ENCODE results near the gene ZSWIM5. TPM values are rescaled to one million over a fixed set of nuclear protein-coding genes. Genes with fewer than 3 reads are reported as not detected.

ZSWIM5 gene
- total RNA-seq, 2 donors from 2014 or later = 8.8 to 12.3 TPM

- Mint-ChIP-seq H3K4me3 (no peak overlapping the region), H3K36me3 (ENCODE audit: low read depth) (peaks cover 48% of the 10 kb centered on the region)
- no peaks in the 10 kb centered on the region for H3K9me3 ChIP-seq (ENCODE audit: control insufficient read depth, low read length)
Measured at GRCh38 chr1:45008516-45008915, 197.9 kb downstream of the ZSWIM5 start.

GRCh38 chr1:45008076-45008475 is 198.3 kb downstream of the ZSWIM5 start:
- no peaks in the 10 kb centered on the region for H3K9me3 Mint-ChIP-seq
- H3K27me3 Mint-ChIP-seq (ENCODE audit: insufficient read depth) = no peaks in the 10 kb centered on the region
- no peak overlapping the region for H3K4me3 Mint-ChIP-seq
- DNase-seq = no peak
- Histone ChIP-seq H3K27ac (ENCODE audit: low read depth, low read length) (no peak overlapping the region), H3K4me1 (ENCODE audit: control insufficient read depth, insufficient read depth, low read length) (peaks cover 6% of the 10 kb centered on the region), H3K4me3 (ENCODE audit: low read length) (no peak overlapping the region), H3K9ac (ENCODE audit: extremely low read depth, low read length, poor library complexity, severe bottlenecking) (no peak overlapping the region), H3K36me3 (ENCODE audit: control insufficient read depth, insufficient read depth, low read length) (peaks cover 39% of the 10 kb centered on the region), H3K9me3 (ENCODE audit: control insufficient read depth, low read length) (no peaks in the 10 kb centered on the region), H3K27me3 (ENCODE audit: control insufficient read depth, insufficient read depth, low read length, poor library complexity, severe bottlenecking) (no peaks in the 10 kb centered on the region)
- no peak for TF ChIP-seq CTCF (conservative IDR thresholded peaks at IDR 0.05)
- H3K4me1 Mint-ChIP-seq = peaks cover 16% of the 10 kb centered on the region
- no peak overlapping the region for H3K27ac Mint-ChIP-seq
- peaks cover 52% of the 10 kb centered on the region for H3K36me3 Mint-ChIP-seq (ENCODE audit: low read depth)
- WGBS, 2 experiments (ENCODE audit: insufficient coverage in 1 of 2, insufficient read length in 1 of 2) = 92 to 93% methylated on average over 2 to 3 of the region's 3 CpGs

More at GRCh38 chr1:45008516-45008915, 197.9 kb downstream of the ZSWIM5 start:
- Mint-ChIP-seq H3K4me1 (peaks cover 17% of the 10 kb centered on the region), H3K9me3 (no peaks in the 10 kb centered on the region), H3K27me3 (ENCODE audit: insufficient read depth) (no peaks in the 10 kb centered on the region), H3K27ac (no peak overlapping the region)
- DNase-seq = peak; percentile 11
- Histone ChIP-seq H3K9ac (ENCODE audit: extremely low read depth, low read length, poor library complexity, severe bottlenecking) (no peak overlapping the region), H3K27me3 (ENCODE audit: control insufficient read depth, insufficient read depth, low read length, poor library complexity, severe bottlenecking) (no peaks in the 10 kb centered on the region), H3K36me3 (ENCODE audit: control insufficient read depth, insufficient read depth, low read length) (peaks cover 41% of the 10 kb centered on the region), H3K4me3 (ENCODE audit: low read length) (no peak overlapping the region), H3K4me1 (ENCODE audit: control insufficient read depth, insufficient read depth, low read length) (peaks cover 9% of the 10 kb centered on the region), H3K27ac (ENCODE audit: low read depth, low read length) (no peak overlapping the region)
- WGBS, 2 experiments (ENCODE audit: insufficient coverage in 1 of 2, insufficient read length in 1 of 2) = 94 to 98% methylated on average over 5 to 12 of the region's 12 CpGs
- TF ChIP-seq CTCF (conservative IDR thresholded peaks at IDR 0.05) = no peak

GRCh38 chr1:45007311-45007710 is 199.1 kb downstream of the ZSWIM5 start:
- TF ChIP-seq CTCF (conservative IDR thresholded peaks at IDR 0.05) = no peak
- Mint-ChIP-seq H3K9me3 (no peaks in the 10 kb centered on the region), H3K27ac (no peak overlapping the region), H3K4me3 (no peak overlapping the region), H3K36me3 (ENCODE audit: low read depth) (peaks cover 60% of the 10 kb centered on the region), H3K27me3 (ENCODE audit: insufficient read depth) (no peaks in the 10 kb centered on the region), H3K4me1 (peaks cover 10% of the 10 kb centered on the region)
- peak; percentile 16 for DNase-seq
- H3K9ac ChIP-seq (ENCODE audit: extremely low read depth, low read length, poor library complexity, severe bottlenecking) = no peak overlapping the region
- H3K27me3 ChIP-seq (ENCODE audit: control insufficient read depth, insufficient read depth, low read length, poor library complexity, severe bottlenecking) = no peaks in the 10 kb centered on the region
- H3K4me3 ChIP-seq (ENCODE audit: low read length) = no peak overlapping the region
- H3K4me1 ChIP-seq (ENCODE audit: control insufficient read depth, insufficient read depth, low read length) = peaks cover 6% of the 10 kb centered on the region
- no peak overlapping the region for H3K27ac ChIP-seq (ENCODE audit: low read depth, low read length)
- H3K36me3 ChIP-seq (ENCODE audit: control insufficient read depth, insufficient read depth, low read length) = peaks cover 46% of the 10 kb centered on the region
- 82 to 85% methylated on average over 11 of the region's 11 CpGs for WGBS, 2 experiments (ENCODE audit: insufficient coverage in 1 of 2, insufficient read length in 1 of 2)
- H3K9me3 ChIP-seq (ENCODE audit: control insufficient read depth, low read length) = no peaks in the 10 kb centered on the region

Measured in endodermal cell (in vitro differentiated cells).